Measurements from ENCODE around the gene THRAP3.

DNA sequence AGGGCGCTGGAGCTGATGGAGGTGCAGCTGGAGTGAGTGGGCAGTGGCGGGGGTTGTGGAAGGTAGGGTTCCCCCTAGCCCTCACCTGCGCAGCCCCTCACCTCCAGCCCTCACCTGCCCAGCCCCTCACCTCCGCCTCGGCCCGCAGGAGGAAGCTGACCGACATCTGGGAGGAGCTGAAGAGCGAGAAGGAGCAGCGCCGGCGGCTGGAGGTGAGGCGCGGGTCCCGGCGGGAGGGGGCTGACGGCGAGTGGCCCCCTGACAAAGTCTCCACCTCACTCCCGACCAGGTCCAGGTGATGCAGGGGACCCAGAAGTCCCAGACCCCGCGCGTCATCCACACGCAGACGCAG is 96.5 kb downstream of the THRAP3 start:
- TF ChIP-seq, protein P1, sequence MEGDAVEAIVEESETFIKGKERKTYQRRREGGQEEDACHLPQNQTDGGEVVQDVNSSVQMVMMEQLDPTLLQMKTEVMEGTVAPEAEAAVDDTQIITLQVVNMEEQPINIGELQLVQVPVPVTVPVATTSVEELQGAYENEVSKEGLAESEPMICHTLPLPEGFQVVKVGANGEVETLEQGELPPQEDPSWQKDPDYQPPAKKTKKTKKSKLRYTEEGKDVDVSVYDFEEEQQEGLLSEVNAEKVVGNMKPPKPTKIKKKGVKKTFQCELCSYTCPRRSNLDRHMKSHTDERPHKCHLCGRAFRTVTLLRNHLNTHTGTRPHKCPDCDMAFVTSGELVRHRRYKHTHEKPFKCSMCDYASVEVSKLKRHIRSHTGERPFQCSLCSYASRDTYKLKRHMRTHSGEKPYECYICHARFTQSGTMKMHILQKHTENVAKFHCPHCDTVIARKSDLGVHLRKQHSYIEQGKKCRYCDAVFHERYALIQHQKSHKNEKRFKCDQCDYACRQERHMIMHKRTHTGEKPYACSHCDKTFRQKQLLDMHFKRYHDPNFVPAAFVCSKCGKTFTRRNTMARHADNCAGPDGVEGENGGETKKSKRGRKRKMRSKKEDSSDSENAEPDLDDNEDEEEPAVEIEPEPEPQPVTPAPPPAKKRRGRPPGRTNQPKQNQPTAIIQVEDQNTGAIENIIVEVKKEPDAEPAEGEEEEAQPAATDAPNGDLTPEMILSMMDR (IDR thresholded peaks at IDR 0.05), result no peak
- TF ChIP-seq POLR2A (IDR thresholded peaks at IDR 0.05), result no peak
- TF ChIP-seq EP300 (IDR thresholded peaks at IDR 0.05), result no peak

Measured in sigmoid colon (tissue), 4 donors.